Adrenal gland (tissue), 12 donors: ENCODE measurements around the gene MALAT1. TPM values are rescaled to one million over a fixed set of nuclear protein-coding genes. Genes with fewer than 3 reads are reported as not detected.

Experiments used
- DNase-seq, 7 donors: peaks; one replicate each; pipeline ENCODE4 v3.0.0-alpha.2; 2019 to 2020
- H3K27ac ChIP-seq, 5 donors: fragments of 200-600 bp; sonication (generic) in 4 of 5; 1 replicate in 3 of 5; 2 replicates in 2 of 5; pipeline versions ENCODE4 v1.5.1 to v1.8.0; 2016 to 2020; ENCODE audit warnings: mild to moderate bottlenecking in 1 of 5
- H3K27me3 ChIP-seq: fragments of 200-600 bp; 2 replicates; pipeline ENCODE4 v1.8.0; 2021
- H3K36me3 ChIP-seq, 2 donors: fragments of 200-600 bp; replicated peaks in 1 of 2; 1 replicate in 1 of 2; 2 replicates in 1 of 2; pipeline versions ENCODE4 v1.5.1 to v1.8.0; 2018 to 2022
- H3K4me1 ChIP-seq, 2 donors: fragments of 200-600 bp; replicated peaks in 1 of 2; 1 replicate in 1 of 2; 2 replicates in 1 of 2; pipeline versions ENCODE4 v1.5.1 to v1.8.0; 2018 to 2021
- H3K4me3 ChIP-seq, 4 donors: fragments of 200-600 bp; sonication (generic) in 3 of 4; one replicate each; pipeline ENCODE4 v1.5.1; 2016 to 2018
- H3K9me3 ChIP-seq, 3 donors: fragments of 200-600 bp; sonication (generic) in 1 of 3; replicated peaks in 1 of 3; 1 replicate in 2 of 3; 2 replicates in 1 of 3; pipeline versions ENCODE4 v1.5.1 to v1.8.0; 2016 to 2021
- POLR2A ChIP-seq, 2 donors: fragments of 450-650 bp; IDR thresholded peaks; one replicate each; pipeline ENCODE4 v1.6.1; 2017; ENCODE audit warnings: antibody characterized with exemption in 2 of 2, mild to moderate bottlenecking in 2 of 2, moderate library complexity in 1 of 2
- WGBS, 4 donors: extraction: QIAGEN DNeasy Blood & Tissue Kit in 2 of 4; methylation state at CpG; one replicate each; pipeline versions ENCODE4 v1.1.5 to v1.1.7; 2013 to 2017; 5-methylcytosine and 5-hydroxymethylcytosine counted together
- intact Hi-C, 2 donors: fragments of 100-400 bp; cut with DNase I; formaldehyde crosslinking; loops; one replicate each; pipeline versions ENCODE4 v1.14.1 to v1.15.0; 2022 to 2023
- polyA plus RNA-seq, 3 donors: library from polyadenylated mRNA; stranded (reverse); fragments of 200-250 nt in 2 of 3; fragments of 350-450 nt in 1 of 3; fragmentation: Illumina TruSeq in 1 of 3; extraction: RNeasy Lipid Tissue Mini Kit (QIAGEN cat#74804) in 1 of 3; gene quantifications; one replicate each; pipeline ENCODE4 v1.2.3, GENCODE V29; 2013 to 2014
- total RNA-seq, 9 donors: library from RNA; depleted of rRNA in 4 of 9; stranded (reverse); fragments of >200 nt in 4 of 9; fragments of 120-200 nt in 1 of 9; fragmentation: NEBNext Ultra II Directional in 1 of 9; extraction: Animal tissue kit (Norgen Biotek cat#: 25700) in 1 of 9; gene quantifications; one replicate each; pipeline versions ENCODE4 v1.1.0 to v1.2.4, GENCODE V29; 2013 to 2023
- TF ChIP-seq, protein P1 (sequence below), 6 experiments: fragments of 450-650 bp in 4 of 6; fragments of 200-600 bp in 2 of 6; sonication (generic) in 1 of 6; IDR thresholded peaks; 1 replicate in 5 of 6; 2 replicates in 1 of 6; pipeline versions ENCODE4 v1.5.1 to v1.8.0; 2016 to 2021; ENCODE audit warnings: antibody characterized with exemption in 6 of 6, mild to moderate bottlenecking in 2 of 6, moderate library complexity in 1 of 6
- donor health status: healthy with polysubstance abuse.
- donor health status: Bipolar disorder and iron deficiency.
- donor health status: DM: yes; HTN: yes; CAD: no.
- donor health status: DM: no; HTN: no; CAD: no.
- donor health status: DM: no; HTN: no; CAD: no.
- donor health status: DM: yes; HTN: yes; CAD: no.

The MALAT1 gene
- total and polyA plus RNA-seq, 12 donors, result 237 to 17,143 (median 9,608) TPM

DNA sequence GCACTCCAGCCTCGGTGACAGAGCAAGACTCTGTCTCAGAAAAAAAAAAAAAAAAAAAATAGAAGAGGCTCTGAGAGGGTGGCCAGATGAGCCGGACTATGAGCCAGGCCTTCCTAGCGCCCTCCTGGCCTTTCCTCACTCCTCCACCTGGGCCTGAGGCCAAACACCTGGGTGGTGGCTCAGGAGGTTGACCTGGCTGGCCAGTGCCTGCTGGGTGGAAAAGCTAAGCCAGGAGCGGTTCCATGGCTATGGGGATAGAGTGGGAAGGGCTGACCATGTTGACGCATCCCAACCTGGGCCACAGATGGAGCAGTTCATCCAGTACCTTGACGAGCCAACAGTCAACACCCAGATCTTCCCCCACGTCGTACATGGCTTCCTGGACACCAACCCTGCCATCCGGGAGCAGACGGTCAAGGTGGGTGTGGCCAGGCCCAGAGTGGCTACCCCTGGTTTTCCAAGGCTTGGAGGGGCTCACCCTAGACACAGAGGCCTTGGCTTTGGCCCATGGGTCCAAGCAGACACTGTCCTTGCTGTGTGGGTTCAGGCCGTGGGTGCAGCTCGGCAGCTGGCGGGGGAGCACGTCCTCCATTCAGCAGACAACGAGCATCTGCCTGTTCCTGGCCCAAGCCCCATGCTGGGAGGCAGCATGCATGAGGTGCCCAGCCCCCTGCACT is 33.7 kb downstream of the MALAT1 start:
- peak in 1 of 7 donors; percentile 35 for DNase-seq
- Histone ChIP-seq H3K9me3 (no peaks in the 10 kb centered on the region), H3K4me1 (peaks cover 15 to 21% of the 10 kb centered on the region in 2 donors), H3K36me3 (peaks cover 0 to 72% of the 10 kb centered on the region in 2 donors), H3K27ac (peak overlapping the region in 1 of 5 donors; percentile 35), H3K27me3 (no peaks in the 10 kb centered on the region), H3K4me3 (no peak overlapping the region)
- intact Hi-C loops, result no loop called here
- WGBS, 4 donors, result 77 to 83% (median 79%) methylated on average over 8 to 15 of the region's 15 CpGs
- TF ChIP-seq POLR2A (IDR thresholded peaks at IDR 0.05), result no peak
- TF ChIP-seq, protein P1, sequence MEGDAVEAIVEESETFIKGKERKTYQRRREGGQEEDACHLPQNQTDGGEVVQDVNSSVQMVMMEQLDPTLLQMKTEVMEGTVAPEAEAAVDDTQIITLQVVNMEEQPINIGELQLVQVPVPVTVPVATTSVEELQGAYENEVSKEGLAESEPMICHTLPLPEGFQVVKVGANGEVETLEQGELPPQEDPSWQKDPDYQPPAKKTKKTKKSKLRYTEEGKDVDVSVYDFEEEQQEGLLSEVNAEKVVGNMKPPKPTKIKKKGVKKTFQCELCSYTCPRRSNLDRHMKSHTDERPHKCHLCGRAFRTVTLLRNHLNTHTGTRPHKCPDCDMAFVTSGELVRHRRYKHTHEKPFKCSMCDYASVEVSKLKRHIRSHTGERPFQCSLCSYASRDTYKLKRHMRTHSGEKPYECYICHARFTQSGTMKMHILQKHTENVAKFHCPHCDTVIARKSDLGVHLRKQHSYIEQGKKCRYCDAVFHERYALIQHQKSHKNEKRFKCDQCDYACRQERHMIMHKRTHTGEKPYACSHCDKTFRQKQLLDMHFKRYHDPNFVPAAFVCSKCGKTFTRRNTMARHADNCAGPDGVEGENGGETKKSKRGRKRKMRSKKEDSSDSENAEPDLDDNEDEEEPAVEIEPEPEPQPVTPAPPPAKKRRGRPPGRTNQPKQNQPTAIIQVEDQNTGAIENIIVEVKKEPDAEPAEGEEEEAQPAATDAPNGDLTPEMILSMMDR (IDR thresholded peaks at IDR 0.05), result no peak

DNA sequence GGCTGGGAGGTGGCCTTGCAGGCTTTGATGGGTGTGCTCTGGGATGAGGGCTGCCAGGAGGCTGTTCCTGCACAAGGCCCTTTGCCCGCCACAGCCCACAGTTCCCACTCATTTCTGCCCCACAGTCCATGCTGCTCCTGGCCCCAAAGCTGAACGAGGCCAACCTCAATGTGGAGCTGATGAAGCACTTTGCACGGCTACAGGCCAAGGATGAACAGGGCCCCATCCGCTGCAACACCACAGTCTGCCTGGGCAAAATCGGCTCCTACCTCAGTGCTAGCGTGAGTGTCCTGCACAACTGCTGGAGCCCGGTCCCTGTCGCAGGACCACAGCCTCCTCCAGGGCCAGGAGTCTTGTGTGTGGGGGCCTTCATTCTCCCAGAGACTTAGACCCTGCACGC is 36.3 kb downstream of the MALAT1 start:
- intact Hi-C loops, result no loop called here
- no peaks in the 10 kb centered on the region for H3K9me3 ChIP-seq
- H3K4me1 ChIP-seq, result peaks cover 13 to 15% of the 10 kb centered on the region in 2 donors
- H3K4me3 ChIP-seq, result no peak overlapping the region
- TF ChIP-seq, protein P1 (IDR thresholded peaks at IDR 0.05), result no peak
- no peak for TF ChIP-seq POLR2A (IDR thresholded peaks at IDR 0.05)
- no peak for DNase-seq
- no peaks in the 10 kb centered on the region for H3K27me3 ChIP-seq
- no peak overlapping the region for H3K27ac ChIP-seq
- peaks cover 0 to 64% of the 10 kb centered on the region in 2 donors for H3K36me3 ChIP-seq
- 76 to 89% (median 85%) methylated on average over 5 to 9 of the region's 9 CpGs for WGBS, 4 donors

DNA sequence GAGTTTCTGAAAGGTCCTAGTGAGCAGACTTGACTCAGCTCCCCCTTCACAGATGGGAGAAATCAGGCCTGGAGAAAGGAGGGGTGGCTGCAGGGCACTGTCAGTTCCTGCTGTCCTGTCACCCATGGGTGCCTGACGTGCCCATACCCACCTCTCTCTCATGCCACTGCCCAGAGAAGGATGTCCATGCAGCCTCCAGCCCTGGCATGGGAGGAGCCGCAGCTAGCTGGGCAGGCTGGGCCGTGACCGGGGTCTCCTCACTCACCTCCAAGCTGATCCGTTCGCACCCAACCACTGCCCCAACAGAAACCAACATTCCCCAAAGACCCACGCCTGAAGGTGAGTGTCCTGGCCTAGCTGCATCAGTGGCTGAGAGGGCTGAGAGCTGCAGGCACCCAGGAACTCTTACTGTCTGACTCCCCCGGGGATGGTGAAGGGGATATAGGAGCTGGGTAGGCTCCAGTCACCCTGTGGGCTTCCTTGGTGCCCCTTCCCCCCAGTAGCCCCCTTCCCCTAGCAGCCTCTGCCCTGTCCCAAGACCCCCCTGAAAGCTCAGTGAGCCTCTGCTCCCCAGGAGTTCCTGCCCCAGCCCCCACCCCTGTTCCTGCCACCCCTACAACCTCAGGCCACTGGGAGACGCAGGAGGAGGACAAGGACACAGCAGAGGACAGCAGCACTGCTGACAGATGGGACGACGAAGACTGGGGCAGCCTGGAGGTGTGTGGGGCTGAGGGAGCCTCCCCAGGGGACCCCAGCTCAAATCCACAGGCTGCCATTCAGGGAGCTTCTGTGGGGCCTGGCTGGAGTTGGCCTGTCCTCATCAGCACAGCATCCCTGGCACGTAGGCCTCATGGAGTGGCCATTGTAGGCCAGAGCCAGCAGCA is 37.8 kb downstream of the MALAT1 start:
- TF ChIP-seq POLR2A (IDR thresholded peaks at IDR 0.05), result no peak
- TF ChIP-seq, protein P1 (IDR thresholded peaks at IDR 0.05), result no peak
- peaks cover 0 to 49% of the 10 kb centered on the region in 2 donors for H3K36me3 ChIP-seq
- H3K4me3 ChIP-seq, result no peak overlapping the region
- H3K27ac ChIP-seq, result peak overlapping the region in 2 of 5 donors; percentile 3 to 47
- H3K27me3 ChIP-seq, result no peaks in the 10 kb centered on the region
- H3K9me3 ChIP-seq, result no peaks in the 10 kb centered on the region
- DNase-seq, result no peak
- intact Hi-C loops, result no loop called here
- H3K4me1 ChIP-seq, result peaks cover 20 to 24% of the 10 kb centered on the region in 2 donors
- 71 to 87% (median 74%) methylated on average over 7 to 12 of the region's 12 CpGs for WGBS, 4 donors

DNA sequence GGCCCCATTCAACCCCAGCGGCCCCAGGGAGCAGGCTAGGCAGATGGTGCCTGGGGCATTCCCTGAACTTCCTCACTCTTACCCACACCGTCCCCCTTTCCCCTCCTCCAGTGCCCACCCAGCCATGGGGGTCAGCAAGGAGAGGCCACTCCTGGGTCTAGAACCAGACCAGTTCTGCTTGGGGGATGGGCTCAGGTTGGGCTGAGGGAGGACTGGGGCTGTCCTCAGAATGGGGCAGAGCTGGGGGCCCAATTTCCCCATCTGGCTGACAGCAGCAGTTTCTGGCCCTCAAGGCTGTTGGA is 38.4 kb downstream of the MALAT1 start:
- intact Hi-C loops, result no loop called here
- no peak overlapping the region for H3K4me3 ChIP-seq
- TF ChIP-seq, protein P1 (IDR thresholded peaks at IDR 0.05), result no peak
- no peak for TF ChIP-seq POLR2A (IDR thresholded peaks at IDR 0.05)
- no peaks in the 10 kb centered on the region for H3K9me3 ChIP-seq
- WGBS, 4 donors, result 80 to 94% (median 86%) methylated on average over 1 to 2 of the region's 2 CpGs
- DNase-seq, result no peak
- peaks cover 20 to 26% of the 10 kb centered on the region in 2 donors for H3K4me1 ChIP-seq
- H3K36me3 ChIP-seq, result peaks cover 0 to 43% of the 10 kb centered on the region in 2 donors
- peak overlapping the region in 1 of 5 donors; percentile 47 for H3K27ac ChIP-seq
- H3K27me3 ChIP-seq, result no peaks in the 10 kb centered on the region
